DMS114 treated with DMSO at 0.1 percent for 48 hours (cell line): ENCODE data around the gene CYB5R3.
A peak's percentile ranks its signal among the peaks of the same experiment; 100 is the strongest.
"Not testable (repeated sequence)": the region's sequence is repeated elsewhere in the genome, so short reads cannot be mapped to it uniquely, and the experiment has no call there.

Experiments used
- DNase-seq: peaks from one replicate; lab custom pipeline; 2025; ENCODE audit not compliant: unreplicated experiment; lab: John Stamatoyannopoulos, UW

CYB5R3 gene

GRCh38 chr22:42679691-42680090 lies 30.5 kb upstream of the CYB5R3 start:
- no peak for DNase-seq

GRCh38 chr22:42678894-42679293 lies 29.7 kb upstream of the CYB5R3 start:
- no peak for DNase-seq

GRCh38 chr22:42677936-42678335 lies 28.7 kb upstream of the CYB5R3 start:
- not testable (repeated sequence) for DNase-seq

- DNase-seq = no peak
Measured at GRCh38 chr22:42676059-42676607, 26.9 kb upstream of the CYB5R3 start.

GRCh38 chr22:42673898-42674401 lies 24.8 kb upstream of the CYB5R3 start:
- DNase-seq = no peak

GRCh38 chr22:42673071-42673470 lies 23.9 kb upstream of the CYB5R3 start:
- not testable (repeated sequence) for DNase-seq

DNA sequence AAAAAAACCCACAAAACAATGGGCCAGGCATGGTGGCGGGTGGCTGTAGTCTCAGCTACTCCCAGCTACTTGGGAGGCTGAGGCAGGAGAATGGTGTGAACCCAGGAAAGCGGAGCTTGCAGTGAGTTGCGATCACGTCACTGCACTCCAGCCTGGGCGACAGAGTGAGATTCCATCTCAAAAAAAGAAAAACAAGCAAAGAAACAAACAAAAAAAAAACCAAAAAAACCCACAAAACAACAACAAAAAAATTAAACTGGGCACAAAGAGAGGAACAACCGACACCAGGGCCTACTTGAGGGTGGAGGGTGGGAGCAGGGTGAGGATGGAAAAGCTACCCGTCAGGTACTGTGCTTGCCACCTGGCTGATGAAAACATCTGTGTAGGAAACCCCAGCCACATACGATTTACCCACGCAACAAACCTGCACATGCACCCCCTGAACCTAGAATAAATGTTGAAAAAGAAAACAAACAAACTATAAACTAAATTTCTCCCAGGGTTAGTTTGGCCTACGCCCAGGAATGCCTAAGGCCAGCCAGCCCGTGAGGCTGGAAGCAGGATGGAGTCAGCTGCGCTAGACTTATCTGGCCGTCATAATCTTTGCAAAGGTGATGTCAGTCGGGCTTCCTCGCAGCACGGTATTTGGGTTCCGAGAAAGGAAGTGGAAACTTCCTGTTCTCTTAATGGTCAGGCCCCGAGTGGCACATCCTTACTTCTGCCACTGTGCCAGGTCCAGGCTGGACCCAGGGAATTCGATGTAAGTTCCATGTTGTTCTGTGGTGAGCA lies 21.9 kb upstream of the CYB5R3 start:
- DNase-seq = no peak

DNA sequence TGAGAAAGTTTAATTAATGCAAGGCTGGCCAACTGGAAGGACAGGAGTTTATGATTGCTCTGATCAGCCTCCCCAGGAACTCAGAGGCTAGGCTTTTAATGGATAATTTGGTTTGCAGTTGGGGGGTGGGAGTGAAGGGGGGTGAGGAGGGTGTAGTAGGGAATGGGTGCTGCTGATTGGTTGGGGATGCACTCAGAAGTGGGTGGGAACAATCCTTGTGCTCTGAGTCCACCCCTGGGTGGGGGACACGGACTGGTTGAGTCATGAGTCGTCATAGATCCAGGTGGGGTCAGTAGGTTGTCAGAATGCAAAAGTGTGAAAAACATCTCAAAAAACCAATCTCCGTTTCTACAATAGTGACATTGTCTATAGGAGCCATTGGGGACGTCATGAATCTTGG lies 20.9 kb upstream of the CYB5R3 start:
- DNase-seq = no peak

DNA sequence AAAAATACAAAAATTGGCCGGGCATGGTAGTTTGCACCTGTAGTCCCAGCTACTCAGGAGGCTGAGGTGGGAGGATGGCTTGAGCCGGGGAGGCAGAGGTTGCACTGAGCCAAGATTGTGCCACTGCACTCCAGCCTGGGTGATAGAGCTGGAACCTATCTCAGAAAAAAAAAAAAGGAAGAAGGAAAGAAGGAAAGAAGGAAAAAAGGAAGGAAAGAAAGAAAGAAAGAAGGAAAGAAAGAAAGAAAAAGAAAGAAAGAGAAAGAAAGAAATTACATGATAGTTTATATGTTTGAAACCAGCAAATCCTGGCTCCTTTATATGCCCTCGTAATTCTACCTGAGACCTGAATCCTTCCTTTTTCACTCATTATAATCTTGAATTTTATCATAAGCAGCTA lies 17.2 kb upstream of the CYB5R3 start:
- not testable (repeated sequence) for DNase-seq

- DNase-seq = no peak
Measured at GRCh38 chr22:42664976-42665831, 16.0 kb upstream of the CYB5R3 start.

DNA sequence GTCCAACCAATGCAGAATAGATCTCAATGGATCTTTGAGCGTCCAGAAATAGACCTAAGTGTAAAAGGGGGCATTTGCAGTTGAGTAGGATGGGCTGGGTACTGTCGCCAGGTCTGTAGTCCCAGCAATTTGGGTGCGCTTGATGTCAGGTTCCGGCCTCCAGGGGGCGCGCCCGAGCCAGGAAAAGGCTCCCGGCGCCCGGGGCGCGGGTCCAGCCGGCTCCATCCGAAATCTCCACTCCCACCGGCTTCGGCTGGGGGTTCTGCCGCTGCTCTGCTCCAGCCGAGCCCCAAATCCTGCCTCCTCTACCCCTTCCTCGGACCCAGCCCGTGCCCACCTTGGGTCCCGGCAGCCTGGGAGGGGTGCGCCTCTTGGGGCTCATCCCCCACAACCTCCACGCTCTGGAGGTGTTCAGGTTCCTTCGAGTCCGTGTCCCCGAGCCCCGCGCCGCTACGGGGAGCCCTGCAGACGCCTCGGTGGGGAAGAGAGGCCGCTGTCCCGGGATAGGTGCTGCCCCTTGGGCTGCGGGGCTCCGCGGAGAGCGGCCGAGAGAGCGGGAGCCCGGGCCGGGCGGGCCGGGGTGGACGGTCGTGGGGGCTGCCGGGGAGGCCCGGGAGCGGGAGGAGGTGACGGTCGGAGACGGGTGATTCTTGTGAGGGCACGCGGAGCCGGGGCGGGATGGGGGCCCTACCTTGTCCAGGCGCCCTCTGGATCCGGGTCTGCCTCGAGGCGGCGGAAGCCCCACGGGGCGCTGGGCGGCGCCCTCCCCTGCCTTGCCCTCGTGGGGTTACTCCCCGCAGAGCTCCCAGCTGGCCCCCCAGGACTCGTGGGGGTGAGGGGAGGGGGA lies 13.0 kb upstream of the CYB5R3 start:
- peak; percentile 35 for DNase-seq

GRCh38 chr22:42656578-42656977 lies 7.4 kb upstream of the CYB5R3 start:
- DNase-seq = no peak

GRCh38 chr22:42655693-42656092 lies 6.5 kb upstream of the CYB5R3 start:
- no peak for DNase-seq

DNA sequence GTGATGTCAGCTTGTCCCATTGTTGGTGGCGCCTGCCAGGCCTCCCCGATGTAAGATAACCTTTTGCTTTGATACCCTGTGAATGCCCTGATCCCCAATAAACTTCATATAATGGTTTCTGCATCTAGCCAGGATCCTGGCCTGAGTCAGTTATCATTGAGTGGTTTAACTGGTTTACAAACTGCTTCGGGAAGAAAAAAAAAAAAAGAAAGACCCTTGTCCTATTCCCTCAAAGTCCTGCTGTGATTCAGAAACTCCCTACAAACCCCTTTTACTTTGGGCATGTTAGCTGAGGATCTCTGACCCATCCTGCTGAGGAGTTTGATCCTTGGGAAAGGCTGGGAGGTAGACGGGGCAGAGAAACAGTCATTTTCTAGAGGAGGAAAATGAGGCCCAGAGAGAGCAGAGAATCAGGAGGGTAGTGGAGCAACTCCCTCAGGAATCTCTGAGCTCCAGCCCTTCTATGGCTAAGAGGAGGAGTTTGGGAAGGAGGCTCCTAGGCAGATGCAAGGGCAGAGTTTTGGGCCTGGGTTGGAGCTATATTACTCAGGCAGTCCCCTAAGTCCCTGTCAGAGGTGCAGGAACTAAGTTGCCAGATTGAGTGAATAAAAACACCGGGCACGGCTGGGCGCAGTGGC lies 5.4 kb upstream of the CYB5R3 start:
- no peak for DNase-seq

DNA sequence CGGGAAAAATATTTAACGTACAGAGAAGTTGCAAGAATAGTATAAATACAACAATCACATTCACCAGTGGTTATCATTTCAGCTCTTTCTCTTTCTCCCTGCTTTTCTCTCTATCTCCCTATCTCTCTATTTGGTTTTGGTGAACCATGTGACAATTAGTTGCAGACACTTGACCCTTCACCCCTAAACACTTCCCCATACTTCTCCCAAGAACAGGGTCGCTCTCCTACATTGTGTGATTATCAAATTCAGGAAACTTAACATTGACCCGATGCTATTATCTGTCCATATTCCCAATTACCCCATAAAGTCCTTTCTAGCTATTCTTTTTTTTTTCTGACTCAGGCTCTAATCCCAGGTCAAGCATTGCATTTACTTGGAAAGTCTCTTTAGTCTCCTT lies 4.8 kb upstream of the CYB5R3 start:
- DNase-seq = no peak

- no peak for DNase-seq
Measured at GRCh38 chr22:42651134-42651533, 1.9 kb upstream of the CYB5R3 start.

- no peak for DNase-seq
Measured at GRCh38 chr22:42648368-42649245, 585 bp downstream of the CYB5R3 start.

DNA sequence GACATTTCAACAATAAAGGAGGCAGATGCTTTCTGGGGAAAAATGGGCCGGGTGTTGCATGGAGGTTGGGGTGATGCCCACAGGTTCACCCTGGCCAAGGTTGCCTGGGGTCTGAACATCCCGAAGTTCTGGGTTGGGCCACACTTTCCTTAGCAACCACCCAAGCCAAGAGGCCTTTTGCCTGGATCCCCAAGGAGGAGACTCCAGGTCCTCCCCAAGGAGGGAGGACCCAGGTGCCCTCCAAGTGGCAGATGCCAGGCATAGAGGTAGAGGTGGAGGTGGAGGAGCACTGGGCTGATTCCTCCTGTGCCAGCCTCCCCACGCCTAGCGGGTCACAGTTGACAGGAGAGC lies 1.2 kb downstream of the CYB5R3 start:
- DNase-seq = no peak
